GM12801 (cell line): Measurements from ENCODE around the gene IL18.

Experiments used
- TF ChIP-seq, protein P1 (sequence below): IDR thresholded peaks from one replicate; pipeline ENCODE4 v1.5.1; 2011; ENCODE audit warnings: control low read depth; ENCODE audit not compliant: insufficient read length; ENCODE audit errors: extremely low read depth

Gene IL18

DNA sequence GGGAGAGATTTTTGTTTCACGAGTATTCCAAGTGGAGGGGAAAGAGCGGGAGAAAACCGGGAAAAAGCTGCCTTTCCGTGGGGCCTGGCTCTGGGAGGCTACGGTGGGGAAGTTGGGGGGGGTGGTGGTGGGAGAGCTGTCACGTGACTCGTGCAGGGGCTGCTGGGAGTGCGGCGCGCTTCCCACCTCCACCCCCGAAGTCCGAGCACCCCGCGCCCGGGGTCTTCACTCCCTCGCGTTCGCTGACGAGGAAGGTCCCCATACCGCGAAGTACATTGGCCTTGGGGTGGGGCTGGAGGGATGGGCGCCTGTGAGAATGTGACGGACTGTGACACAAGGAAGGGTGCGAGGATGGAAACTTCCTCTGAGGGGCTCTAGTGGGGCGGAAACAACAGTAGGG, 3.3 kb upstream of the IL18 start, which contains the start of gene TEX12:
Gene TEX12, plus strand, starts transcription at position 228 of the 400 bp plus-strand sequence. CDS start 1,897 bp downstream, outside the sequence.
- TF ChIP-seq, protein P1, sequence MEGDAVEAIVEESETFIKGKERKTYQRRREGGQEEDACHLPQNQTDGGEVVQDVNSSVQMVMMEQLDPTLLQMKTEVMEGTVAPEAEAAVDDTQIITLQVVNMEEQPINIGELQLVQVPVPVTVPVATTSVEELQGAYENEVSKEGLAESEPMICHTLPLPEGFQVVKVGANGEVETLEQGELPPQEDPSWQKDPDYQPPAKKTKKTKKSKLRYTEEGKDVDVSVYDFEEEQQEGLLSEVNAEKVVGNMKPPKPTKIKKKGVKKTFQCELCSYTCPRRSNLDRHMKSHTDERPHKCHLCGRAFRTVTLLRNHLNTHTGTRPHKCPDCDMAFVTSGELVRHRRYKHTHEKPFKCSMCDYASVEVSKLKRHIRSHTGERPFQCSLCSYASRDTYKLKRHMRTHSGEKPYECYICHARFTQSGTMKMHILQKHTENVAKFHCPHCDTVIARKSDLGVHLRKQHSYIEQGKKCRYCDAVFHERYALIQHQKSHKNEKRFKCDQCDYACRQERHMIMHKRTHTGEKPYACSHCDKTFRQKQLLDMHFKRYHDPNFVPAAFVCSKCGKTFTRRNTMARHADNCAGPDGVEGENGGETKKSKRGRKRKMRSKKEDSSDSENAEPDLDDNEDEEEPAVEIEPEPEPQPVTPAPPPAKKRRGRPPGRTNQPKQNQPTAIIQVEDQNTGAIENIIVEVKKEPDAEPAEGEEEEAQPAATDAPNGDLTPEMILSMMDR = no peak

DNA sequence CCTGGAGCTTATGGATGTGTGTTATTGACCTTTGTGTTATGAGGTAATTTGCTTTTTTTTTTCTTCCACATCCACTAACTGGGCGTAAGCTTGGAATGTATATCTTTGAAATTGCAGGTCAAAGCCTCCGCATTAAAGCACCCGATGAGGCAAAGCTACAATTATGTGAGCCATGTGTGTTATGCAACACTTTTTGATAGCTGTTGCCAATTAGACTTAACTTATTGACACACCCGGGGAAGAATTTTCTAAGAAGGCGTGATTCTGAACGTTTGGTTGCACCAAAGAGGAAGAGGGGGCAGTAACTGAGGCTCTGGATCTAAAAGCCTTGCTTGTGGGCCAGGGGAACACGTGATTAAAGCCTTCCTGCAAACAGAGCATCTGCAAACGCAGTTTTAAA, 2.7 kb upstream of the IL18 start:
- TF ChIP-seq, protein P1 = no peak

DNA sequence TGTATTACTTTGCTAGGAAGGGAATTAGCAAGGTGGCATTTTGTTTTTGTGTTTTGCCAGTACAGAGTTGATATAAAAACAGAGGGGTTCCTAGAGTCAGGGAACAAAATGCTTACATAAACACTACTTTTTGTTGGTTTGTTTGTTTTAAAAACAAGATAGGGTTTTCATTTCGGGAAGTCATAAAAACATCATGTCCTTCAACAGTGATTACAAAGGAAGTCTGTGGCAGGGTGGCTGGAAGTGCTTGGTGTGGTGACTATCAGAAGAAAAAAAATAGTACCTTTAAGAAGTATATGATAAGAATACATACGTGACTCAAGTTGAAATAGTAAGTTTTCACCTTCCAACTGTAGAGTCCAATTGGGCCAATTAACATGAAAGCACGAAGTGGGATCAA, 1.2 kb upstream of the IL18 start:
- TF ChIP-seq, protein P1 = no peak

DNA sequence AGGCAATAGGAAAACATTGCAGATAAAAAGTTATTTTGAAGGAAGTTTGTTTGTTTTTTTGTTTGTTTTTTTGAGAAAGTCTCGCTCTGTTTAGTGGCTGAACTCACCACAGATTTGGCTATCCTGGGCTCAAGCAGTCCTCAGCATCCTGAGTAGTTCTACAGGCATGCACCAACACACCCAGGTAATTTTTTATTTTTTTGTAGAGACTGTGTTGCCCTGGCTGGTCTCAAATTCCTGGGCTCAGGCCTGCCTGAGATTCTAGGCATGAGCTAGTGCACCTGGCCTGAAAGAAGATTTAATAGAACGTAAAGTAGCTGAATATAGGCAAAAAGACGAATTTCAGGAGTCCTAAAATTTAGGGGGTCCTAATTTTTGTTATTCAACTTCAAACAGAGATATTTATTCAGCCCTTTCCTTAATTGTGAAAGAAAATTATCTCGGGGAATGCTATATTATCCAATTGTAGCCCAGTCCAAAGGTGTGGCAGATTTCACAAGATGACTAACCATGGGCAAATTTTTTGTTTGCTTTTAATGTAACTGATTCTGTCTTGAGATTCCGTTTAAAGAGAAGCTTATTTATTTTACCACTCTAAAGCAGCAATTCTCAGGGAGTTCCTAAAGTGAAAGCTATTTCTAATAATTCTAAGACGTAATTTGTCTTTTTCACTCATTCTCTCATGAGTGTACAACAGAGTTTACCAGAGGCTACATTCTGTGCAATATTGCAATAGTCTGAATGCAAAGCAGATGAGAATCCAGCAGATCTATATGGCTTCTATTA, 940 bp downstream of the IL18 start:
- TF ChIP-seq, protein P1 = no peak

DNA sequence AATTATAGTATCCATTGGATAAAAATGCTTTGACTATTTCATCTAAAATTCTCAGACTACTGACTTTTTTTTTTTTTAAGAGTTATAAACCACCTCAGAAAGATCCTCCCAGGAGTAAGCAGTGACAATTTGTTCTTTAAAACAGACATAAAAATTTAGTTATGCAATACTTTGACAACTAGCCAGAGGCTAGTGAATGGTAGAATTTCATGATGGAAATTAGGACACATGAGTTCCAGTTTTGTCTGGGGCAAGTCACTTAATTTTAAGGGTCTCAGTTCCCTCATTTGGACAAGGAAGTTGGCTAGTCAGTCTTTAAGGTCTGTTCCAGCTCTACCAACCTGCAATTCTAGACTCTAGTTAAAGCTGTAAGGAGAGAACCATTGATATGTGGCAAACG, 2.9 kb downstream of the IL18 start:
- TF ChIP-seq, protein P1 = no peak

DNA sequence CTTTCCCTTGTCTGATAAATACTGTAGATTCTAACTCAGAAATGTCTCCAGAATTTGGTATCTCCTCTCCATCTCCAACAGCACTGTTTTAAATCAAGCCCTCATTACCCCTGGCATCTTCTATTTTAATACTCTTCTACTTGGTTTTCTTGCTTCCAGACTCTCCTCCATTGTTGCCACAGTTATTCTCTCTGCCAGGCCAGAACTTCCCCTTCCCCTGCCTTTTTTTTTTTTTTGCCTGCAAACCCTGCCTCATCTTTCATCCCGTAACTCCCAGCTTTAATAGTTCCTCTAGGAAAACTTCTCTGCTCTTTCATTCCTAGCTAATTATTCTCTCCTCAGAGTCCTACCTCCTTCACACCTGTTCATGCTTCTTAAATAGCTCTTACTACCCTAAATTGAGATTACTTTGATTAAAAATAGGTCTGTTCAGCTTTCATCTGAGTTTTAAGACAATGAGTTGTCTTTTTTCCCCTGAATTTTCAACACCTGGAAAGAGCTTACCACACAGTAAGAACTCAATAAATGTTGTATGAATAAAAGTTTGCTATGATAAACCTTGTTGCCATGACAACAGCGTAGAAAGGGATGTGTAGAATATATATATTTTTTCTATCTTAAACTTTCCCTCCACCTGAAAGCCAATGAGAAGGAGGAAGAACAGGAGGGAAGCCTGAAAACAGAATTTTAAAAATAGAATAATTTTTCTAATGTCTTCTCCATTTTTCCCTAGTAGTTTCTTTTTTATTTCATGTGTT, 3.6 kb downstream of the IL18 start:
- TF ChIP-seq, protein P1 = no peak

DNA sequence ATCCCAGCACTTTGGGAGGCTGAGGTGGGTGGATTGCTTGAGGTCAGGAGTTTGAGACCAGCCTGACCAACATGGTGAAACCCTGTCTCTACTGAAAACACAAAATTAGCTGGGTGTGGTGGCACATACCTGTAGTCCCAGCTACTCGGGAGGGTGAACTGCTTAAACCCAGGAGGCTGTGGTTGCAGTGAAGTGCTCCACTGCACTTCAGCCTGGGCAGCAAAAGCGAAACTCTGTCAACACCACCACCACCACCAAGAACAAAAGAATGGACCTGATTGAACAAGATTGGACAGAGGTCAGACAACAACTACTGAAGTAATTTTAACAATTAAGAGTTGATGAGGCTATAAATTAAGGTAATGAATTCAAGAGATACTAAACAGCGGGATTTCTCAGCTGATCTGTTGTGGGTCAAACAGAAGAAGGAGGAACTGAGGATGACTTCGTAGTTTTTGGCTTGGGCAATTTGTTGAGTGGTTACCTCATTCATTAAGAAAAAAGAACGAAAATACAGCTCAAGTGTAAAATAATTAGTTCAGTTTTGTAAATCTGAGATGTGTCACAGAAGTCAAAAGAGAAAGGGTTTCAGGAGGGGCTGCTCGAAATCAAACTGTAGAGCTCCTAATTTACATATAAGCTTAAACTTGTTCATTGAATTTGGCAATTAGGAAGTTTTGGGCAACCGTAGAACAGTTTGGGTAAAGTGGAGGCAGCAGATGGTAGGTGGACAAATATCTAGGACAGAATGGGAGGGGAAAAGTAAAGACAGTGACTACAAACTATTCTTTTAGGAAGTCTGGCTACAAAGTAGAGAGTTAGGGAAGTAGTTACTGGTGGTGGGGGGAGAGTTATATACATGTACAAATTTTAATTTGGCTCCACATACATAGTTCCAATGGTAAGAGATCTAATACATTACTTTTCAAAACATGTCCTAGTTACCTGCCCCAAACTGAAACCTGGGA, 4.5 kb downstream of the IL18 start:
- TF ChIP-seq, protein P1 = no peak
